ENCODE results near the gene U2AF1L4.

GRCh38 chr19:35757749-35758608 lies 12.8 kb upstream of the U2AF1L4 start, which contains the start of gene PROSER3:
- TF ChIP-seq POLR2A (IDR thresholded peaks at IDR 0.05) (peak; percentile 56 to 82), CTCF (IDR thresholded peaks at IDR 0.05 in 4 of 5, conservative IDR thresholded peaks at IDR 0.05 in 1 of 5) (no peak)
